Thymus (tissue), 11 donors: ENCODE data around the gene TTC34. TPM values are rescaled to one million over a fixed set of nuclear protein-coding genes. Genes with fewer than 3 reads are reported as not detected.

ENCODE experiments used
- DNase-seq, 9 donors: peaks; one replicate each; pipeline ENCODE4 v3.0.0-alpha.2; 2013; ENCODE audit warnings: low spot score in 9 of 9, low read depth in 6 of 9, missing footprints in 1 of 9
- H3K27ac ChIP-seq, 2 donors: one replicate each; pipeline ENCODE4 v1.5.1; 2013; ENCODE audit warnings: control low read depth in 1 of 2, low read depth in 1 of 2, low read length in 1 of 2, mild to moderate bottlenecking in 1 of 2, moderate library complexity in 1 of 2
- H3K27me3 ChIP-seq, 2 donors: one replicate each; pipeline ENCODE4 v1.5.1; 2013; ENCODE audit warnings: low read length in 1 of 2; ENCODE audit not compliant: control insufficient read depth in 2 of 2, insufficient read depth in 1 of 2
- H3K36me3 ChIP-seq, 2 donors: one replicate each; pipeline ENCODE4 v1.5.1; 2013; ENCODE audit warnings: low read length in 1 of 2, mild to moderate bottlenecking in 1 of 2, moderate library complexity in 1 of 2; ENCODE audit not compliant: control insufficient read depth in 2 of 2, insufficient read depth in 2 of 2
- H3K4me1 ChIP-seq, 2 donors: one replicate each; pipeline ENCODE4 v1.5.1; 2013; ENCODE audit warnings: low read length in 2 of 2; ENCODE audit not compliant: control insufficient read depth in 2 of 2, insufficient read depth in 2 of 2
- H3K4me3 ChIP-seq, 2 donors: one replicate each; pipeline ENCODE4 v1.5.1; 2013; ENCODE audit warnings: low read length in 2 of 2, control low read depth in 1 of 2, mild to moderate bottlenecking in 1 of 2
- H3K9me3 ChIP-seq, 2 donors: one replicate each; pipeline ENCODE4 v1.5.1; 2013; ENCODE audit warnings: low read length in 1 of 2, mild to moderate bottlenecking in 1 of 2; ENCODE audit not compliant: control insufficient read depth in 2 of 2, insufficient read depth in 1 of 2
- WGBS: extraction: QIAGEN DNeasy Blood & Tissue Kit; methylation state at CpG from one replicate; pipeline ENCODE4 v1.1.7; 2013; 5-methylcytosine and 5-hydroxymethylcytosine counted together
- polyA plus RNA-seq: library from polyadenylated mRNA; stranded (reverse); fragments of 200-250 nt; gene quantifications from one replicate; pipeline ENCODE4 v1.2.3, GENCODE V29; 2013
- total RNA-seq: library from RNA; stranded (reverse); fragments of 120-200 nt; gene quantifications from one replicate; pipeline ENCODE4 v1.2.4, GENCODE V29; 2013
- donor health status: healthy.

TTC34 gene
- total and polyA plus RNA-seq, 2 donors: 0.09 to 0.34 TPM

GRCh38 chr1:2625311-2625710 lies 176.2 kb downstream of the TTC34 start:
- Histone ChIP-seq H3K9me3 (peaks cover 6 to 7% of the 10 kb centered on the region in 2 donors), H3K36me3 (no peaks in the 10 kb centered on the region), H3K4me1 (no peaks in the 10 kb centered on the region), H3K27me3 (peaks cover 40 to 47% of the 10 kb centered on the region in 2 donors), H3K27ac (no peak overlapping the region), H3K4me3 (no peak overlapping the region)
- no peak for DNase-seq
- 94% methylated on average over 10 of the region's 10 CpGs for WGBS

- no peak overlapping the region for H3K27ac ChIP-seq
- DNase-seq: no peak
- no peaks in the 10 kb centered on the region for H3K4me1 ChIP-seq
- no peaks in the 10 kb centered on the region for H3K36me3 ChIP-seq
- H3K27me3 ChIP-seq: peaks cover 35 to 42% of the 10 kb centered on the region in 2 donors
- no peak overlapping the region for H3K4me3 ChIP-seq
- H3K9me3 ChIP-seq: peaks cover 1 to 2% of the 10 kb centered on the region in 2 donors
- 83% methylated on average over 13 of the region's 13 CpGs for WGBS
Observed at GRCh38 chr1:2624735-2625300, 176.7 kb downstream of the TTC34 start.

- no peaks in the 10 kb centered on the region for H3K9me3 ChIP-seq
Observed at GRCh38 chr1:2623571-2624337, 177.7 kb downstream of the TTC34 start.

GRCh38 chr1:2617971-2618470 lies 183.5 kb downstream of the TTC34 start:
- 12% methylated on average over 1 of the region's 1 CpG for WGBS
- no peaks in the 10 kb centered on the region for H3K9me3 ChIP-seq

More at GRCh38 chr1:2623571-2624337, 177.7 kb downstream of the TTC34 start:
- H3K4me3 ChIP-seq: no peak overlapping the region
- no peak overlapping the region for H3K27ac ChIP-seq
- H3K4me1 ChIP-seq: no peaks in the 10 kb centered on the region
- peaks cover 26 to 32% of the 10 kb centered on the region in 2 donors for H3K27me3 ChIP-seq
- 80% methylated on average over 12 of the region's 12 CpGs for WGBS
- DNase-seq: no peak
- H3K36me3 ChIP-seq: no peaks in the 10 kb centered on the region

GRCh38 chr1:2614145-2614544 lies 187.3 kb downstream of the TTC34 start:
- Histone ChIP-seq H3K9me3 (no peaks in the 10 kb centered on the region), H3K4me3 (no peak overlapping the region), H3K4me1 (no peaks in the 10 kb centered on the region), H3K27ac (no peak overlapping the region), H3K27me3 (peaks cover 0 to 9% of the 10 kb centered on the region in 2 donors), H3K36me3 (no peaks in the 10 kb centered on the region)
- DNase-seq: no peak
- 92% methylated on average over 2 of the region's 2 CpGs for WGBS

More at GRCh38 chr1:2617971-2618470, 183.5 kb downstream of the TTC34 start:
- no peaks in the 10 kb centered on the region for H3K4me1 ChIP-seq
- H3K4me3 ChIP-seq: no peak overlapping the region
- no peak for DNase-seq
- H3K27me3 ChIP-seq: no peaks in the 10 kb centered on the region
- H3K27ac ChIP-seq: no peak overlapping the region
- H3K36me3 ChIP-seq: no peaks in the 10 kb centered on the region

GRCh38 chr1:2612591-2613365 lies 188.7 kb downstream of the TTC34 start:
- Histone ChIP-seq H3K27me3 (peaks cover 0 to 9% of the 10 kb centered on the region in 2 donors), H3K36me3 (no peaks in the 10 kb centered on the region), H3K9me3 (no peaks in the 10 kb centered on the region), H3K4me1 (no peaks in the 10 kb centered on the region), H3K27ac (no peak overlapping the region), H3K4me3 (no peak overlapping the region)
- WGBS: 90% methylated on average over 11 of the region's 11 CpGs
- DNase-seq: no peak

- H3K27me3 ChIP-seq: peaks cover 0 to 9% of the 10 kb centered on the region in 2 donors
- H3K27ac ChIP-seq: no peak overlapping the region
- no peaks in the 10 kb centered on the region for H3K9me3 ChIP-seq
- DNase-seq: no peak
- H3K36me3 ChIP-seq: no peaks in the 10 kb centered on the region
- H3K4me1 ChIP-seq: no peaks in the 10 kb centered on the region
- no peak overlapping the region for H3K4me3 ChIP-seq
- WGBS: 94% methylated on average over 19 of the region's 19 CpGs
Observed at GRCh38 chr1:2611621-2612437, 189.7 kb downstream of the TTC34 start.

- WGBS: 26% methylated on average over 24 of the region's 24 CpGs
- Histone ChIP-seq H3K36me3 (no peaks in the 10 kb centered on the region), H3K27ac (no peak overlapping the region), H3K9me3 (no peaks in the 10 kb centered on the region), H3K27me3 (peaks cover 0 to 9% of the 10 kb centered on the region in 2 donors), H3K4me1 (no peaks in the 10 kb centered on the region), H3K4me3 (no peak overlapping the region)
- no peak for DNase-seq
Observed at GRCh38 chr1:2611031-2611501, 190.4 kb downstream of the TTC34 start.
